ENCODE data around the gene GPR68.

The GPR68 gene

DNA sequence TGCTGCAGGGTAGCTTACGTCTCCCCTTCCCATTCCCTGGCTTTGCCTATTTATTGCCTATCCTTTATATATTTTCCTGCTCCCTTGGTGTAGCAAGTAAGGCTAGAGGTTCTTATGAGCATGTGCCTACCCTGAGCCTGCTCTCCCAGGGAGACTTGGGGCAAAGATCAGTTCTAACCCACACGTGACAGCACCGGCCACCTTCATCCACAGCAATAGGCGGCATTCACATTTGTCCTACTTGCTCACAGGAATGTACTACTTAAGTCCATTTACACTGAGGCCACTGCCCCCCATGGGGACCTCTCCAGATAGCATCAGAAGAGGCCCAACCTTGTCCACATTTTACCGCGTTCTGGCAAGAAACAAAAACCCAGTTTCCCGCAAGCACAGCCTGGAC is 8.7 kb downstream of the GPR68 start:
- Histone ChIP-seq H3K4me1 (ENCODE audit: control insufficient read depth, insufficient read depth, low read length) (no peaks in the 10 kb centered on the region), H3K27me3 (replicated peaks; ENCODE audit: control insufficient read depth, insufficient read depth, low read length) (no peaks in the 10 kb centered on the region), H3K9me3 (ENCODE audit: control insufficient read depth, low read length) (no peaks in the 10 kb centered on the region), H3K9ac (ENCODE audit: low read length) (no peak overlapping the region), H3K36me3 (ENCODE audit: control insufficient read depth, insufficient read depth, low read length, severe bottlenecking) (peaks cover 4% of the 10 kb centered on the region), H3K4me3 (ENCODE audit: low read length) (no peak overlapping the region)
- DNase-seq (ENCODE audit: low read depth), result no peak

DNA sequence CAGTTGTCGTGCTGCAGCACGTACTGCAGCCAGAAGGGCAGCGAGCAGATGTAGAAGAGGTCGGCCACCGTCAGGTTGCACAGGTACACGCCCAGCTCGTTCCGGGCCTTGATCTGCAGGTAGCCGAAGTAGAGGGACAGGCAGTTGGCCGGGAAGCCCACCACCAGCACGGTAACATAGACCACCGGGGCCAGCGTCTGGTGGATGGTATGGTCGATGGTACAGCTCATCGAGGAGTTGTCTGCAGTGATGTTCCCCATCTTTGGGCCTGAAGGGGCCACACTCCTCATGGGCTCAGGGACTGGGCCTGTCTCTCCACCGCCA is 9.8 kb downstream of the GPR68 start:
- no peak overlapping the region for H3K4me3 ChIP-seq (ENCODE audit: low read length)
- H3K27me3 ChIP-seq (replicated peaks; ENCODE audit: control insufficient read depth, insufficient read depth, low read length), result no peaks in the 10 kb centered on the region
- H3K9me3 ChIP-seq (ENCODE audit: control insufficient read depth, low read length), result no peaks in the 10 kb centered on the region
- H3K36me3 ChIP-seq (ENCODE audit: control insufficient read depth, insufficient read depth, low read length, severe bottlenecking), result peaks cover 4% of the 10 kb centered on the region
- no peak for DNase-seq (ENCODE audit: low read depth)
- H3K4me1 ChIP-seq (ENCODE audit: control insufficient read depth, insufficient read depth, low read length), result no peaks in the 10 kb centered on the region
- no peak overlapping the region for H3K9ac ChIP-seq (ENCODE audit: low read length)

DNA sequence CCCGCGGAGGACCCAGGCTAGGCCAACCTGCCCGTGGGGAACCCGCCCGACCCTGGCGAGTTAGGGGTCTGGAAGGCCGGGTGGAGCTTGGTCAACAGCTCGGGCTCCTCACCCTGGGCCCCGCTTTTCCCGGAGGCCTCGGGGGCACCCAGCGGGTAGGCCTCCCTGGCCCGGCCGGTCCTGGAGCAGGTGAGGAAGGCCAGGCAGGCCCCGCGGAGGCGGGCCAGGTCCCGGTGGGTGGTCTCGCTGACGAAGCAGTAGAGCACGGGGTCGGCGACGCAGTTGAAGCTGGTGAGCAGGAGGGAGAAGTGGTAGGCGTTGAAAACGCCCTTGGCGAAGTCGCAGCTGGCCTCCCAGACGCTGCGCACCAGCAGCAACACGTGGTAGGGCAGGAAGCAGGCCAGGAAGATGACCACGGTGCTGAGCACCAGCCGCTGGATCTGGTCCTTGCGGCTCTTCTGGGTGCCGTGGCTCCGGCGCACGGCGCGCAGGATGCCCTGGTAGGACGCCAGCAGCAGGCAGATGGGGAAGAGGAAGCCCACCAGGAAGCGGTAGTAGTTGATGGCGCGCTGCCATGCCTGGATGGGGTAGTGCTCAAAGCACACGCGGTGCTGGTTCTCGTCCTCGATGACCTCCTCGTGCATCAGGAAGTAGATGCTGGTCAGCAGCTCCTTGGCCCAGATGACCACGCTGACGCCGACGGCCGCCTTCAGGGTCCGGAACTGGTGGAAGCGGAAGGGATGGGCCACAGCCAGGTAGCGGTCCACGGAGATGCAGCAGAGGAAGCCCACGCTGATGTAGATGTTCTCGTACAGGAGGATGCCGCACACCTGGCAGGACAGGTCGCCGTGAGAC is 10.3 kb downstream of the GPR68 start:
- H3K27me3 ChIP-seq (replicated peaks; ENCODE audit: control insufficient read depth, insufficient read depth, low read length), result no peaks in the 10 kb centered on the region
- DNase-seq (ENCODE audit: low read depth), result no peak
- no peaks in the 10 kb centered on the region for H3K9me3 ChIP-seq (ENCODE audit: control insufficient read depth, low read length)
- H3K4me1 ChIP-seq (ENCODE audit: control insufficient read depth, insufficient read depth, low read length), result no peaks in the 10 kb centered on the region
- no peak overlapping the region for H3K4me3 ChIP-seq (ENCODE audit: low read length)
- peaks cover 4% of the 10 kb centered on the region for H3K36me3 ChIP-seq (ENCODE audit: control insufficient read depth, insufficient read depth, low read length, severe bottlenecking)
- H3K9ac ChIP-seq (ENCODE audit: low read length), result no peak overlapping the region

DNA sequence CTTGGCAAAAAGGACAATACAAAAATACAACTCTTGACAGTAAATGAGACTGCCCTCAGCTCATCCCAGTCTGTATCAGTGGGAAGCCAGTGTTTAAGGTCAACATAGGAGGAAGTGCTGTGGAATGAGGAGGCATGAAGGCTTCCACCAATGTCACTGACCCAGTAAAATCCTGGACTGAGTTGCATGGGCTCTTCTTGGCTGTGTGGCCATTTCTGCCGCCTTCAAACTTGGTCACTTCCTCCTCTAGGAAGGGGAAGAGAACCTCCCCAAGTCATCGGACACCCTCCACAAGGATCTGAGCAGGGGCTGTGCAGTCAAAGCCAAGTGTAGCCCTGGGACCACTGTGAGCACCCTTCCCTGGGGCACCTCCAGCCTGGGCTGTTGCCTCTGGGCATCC is 11.9 kb downstream of the GPR68 start:
- H3K4me1 ChIP-seq (ENCODE audit: control insufficient read depth, insufficient read depth, low read length), result peaks cover 5% of the 10 kb centered on the region
- H3K27me3 ChIP-seq (replicated peaks; ENCODE audit: control insufficient read depth, insufficient read depth, low read length), result no peaks in the 10 kb centered on the region
- peaks cover 4% of the 10 kb centered on the region for H3K36me3 ChIP-seq (ENCODE audit: control insufficient read depth, insufficient read depth, low read length, severe bottlenecking)
- H3K9me3 ChIP-seq (ENCODE audit: control insufficient read depth, low read length), result no peaks in the 10 kb centered on the region
- H3K4me3 ChIP-seq (ENCODE audit: low read length), result no peak overlapping the region
- H3K9ac ChIP-seq (ENCODE audit: low read length), result no peak overlapping the region
- no peak for DNase-seq (ENCODE audit: low read depth)

DNA sequence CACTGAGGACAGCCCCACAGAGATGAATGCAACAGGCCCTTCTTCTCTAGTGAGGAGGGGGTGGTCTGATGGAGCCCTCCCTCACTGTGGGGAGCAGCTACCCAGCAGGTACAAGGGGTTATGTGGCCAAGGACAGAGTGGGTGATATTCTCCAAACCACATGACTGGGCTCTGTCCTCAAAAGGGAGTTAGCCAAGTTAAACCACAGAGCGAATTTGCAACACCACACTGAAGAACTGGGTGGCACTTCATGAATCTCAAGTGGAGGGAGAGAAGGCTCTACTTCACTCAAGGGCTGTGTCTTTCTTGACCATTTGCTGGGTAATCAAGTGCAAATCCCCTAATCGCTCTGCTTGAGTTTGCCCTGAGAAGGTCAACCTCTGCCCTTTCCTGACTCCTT is 12.5 kb downstream of the GPR68 start:
- H3K27me3 ChIP-seq (replicated peaks; ENCODE audit: control insufficient read depth, insufficient read depth, low read length), result no peaks in the 10 kb centered on the region
- no peaks in the 10 kb centered on the region for H3K9me3 ChIP-seq (ENCODE audit: control insufficient read depth, low read length)
- DNase-seq (ENCODE audit: low read depth), result no peak
- H3K4me3 ChIP-seq (ENCODE audit: low read length), result no peak overlapping the region
- H3K4me1 ChIP-seq (ENCODE audit: control insufficient read depth, insufficient read depth, low read length), result peaks cover 5% of the 10 kb centered on the region
- no peak overlapping the region for H3K9ac ChIP-seq (ENCODE audit: low read length)
- H3K36me3 ChIP-seq (ENCODE audit: control insufficient read depth, insufficient read depth, low read length, severe bottlenecking), result peaks cover 4% of the 10 kb centered on the region

DNA sequence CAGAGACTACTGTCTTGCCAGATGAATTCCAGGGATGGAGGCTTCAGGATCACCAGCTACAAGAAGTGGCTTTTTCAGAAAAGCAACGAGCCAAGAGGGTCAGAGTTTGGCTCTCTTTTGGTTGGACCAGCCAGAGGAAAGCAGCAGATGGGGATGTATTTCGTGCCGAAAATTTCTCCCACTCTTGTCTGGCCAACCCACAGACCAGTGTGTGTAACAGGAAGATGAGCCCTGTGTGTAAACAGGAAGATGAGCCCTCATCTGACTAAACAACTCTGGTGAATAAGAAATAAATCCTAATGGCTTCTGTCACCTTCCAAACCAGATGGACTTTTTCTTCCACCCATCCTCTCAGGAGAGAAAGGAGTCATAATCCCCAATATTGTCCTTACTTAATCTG is 13.1 kb downstream of the GPR68 start:
- Histone ChIP-seq H3K36me3 (ENCODE audit: control insufficient read depth, insufficient read depth, low read length, severe bottlenecking) (peaks cover 4% of the 10 kb centered on the region), H3K4me3 (ENCODE audit: low read length) (no peak overlapping the region), H3K9ac (ENCODE audit: low read length) (no peak overlapping the region), H3K27me3 (replicated peaks; ENCODE audit: control insufficient read depth, insufficient read depth, low read length) (no peaks in the 10 kb centered on the region), H3K9me3 (ENCODE audit: control insufficient read depth, low read length) (no peaks in the 10 kb centered on the region), H3K4me1 (ENCODE audit: control insufficient read depth, insufficient read depth, low read length) (peaks cover 5% of the 10 kb centered on the region)
- DNase-seq (ENCODE audit: low read depth), result no peak

DNA sequence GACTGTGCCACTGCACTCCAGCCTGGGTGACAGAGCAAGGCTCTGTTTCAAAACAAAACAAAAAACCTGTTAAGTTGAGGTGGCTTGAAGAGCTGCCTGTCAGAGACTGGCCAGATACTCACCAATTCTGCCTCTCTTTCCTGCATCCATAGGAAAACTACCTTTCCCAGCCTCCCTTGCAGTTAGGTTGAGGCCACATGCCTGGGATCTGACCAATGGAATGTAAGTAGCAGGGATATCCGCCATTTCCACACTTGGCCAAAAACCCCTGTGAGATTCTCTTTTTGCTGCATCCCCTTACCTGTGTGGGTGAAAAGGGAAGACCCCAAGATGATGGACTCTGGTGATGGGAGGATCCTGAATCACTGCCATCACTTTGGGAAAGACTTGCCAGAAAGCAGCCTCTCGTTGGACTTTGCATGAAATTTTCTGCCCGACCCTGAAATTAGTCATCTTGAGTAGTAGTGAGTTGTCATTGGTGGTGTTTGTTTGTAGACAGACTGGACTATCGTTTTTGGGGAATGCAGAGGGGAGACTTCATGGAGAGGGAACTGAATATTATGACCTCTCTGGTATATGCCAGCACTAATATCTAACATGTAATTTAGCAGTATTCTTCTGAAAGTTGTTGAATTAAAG is 14.0 kb downstream of the GPR68 start:
- Histone ChIP-seq H3K9ac (ENCODE audit: low read length) (no peak overlapping the region), H3K4me1 (ENCODE audit: control insufficient read depth, insufficient read depth, low read length) (peaks cover 5% of the 10 kb centered on the region), H3K27me3 (replicated peaks; ENCODE audit: control insufficient read depth, insufficient read depth, low read length) (no peaks in the 10 kb centered on the region), H3K36me3 (ENCODE audit: control insufficient read depth, insufficient read depth, low read length, severe bottlenecking) (peaks cover 4% of the 10 kb centered on the region), H3K9me3 (ENCODE audit: control insufficient read depth, low read length) (no peaks in the 10 kb centered on the region), H3K4me3 (ENCODE audit: low read length) (peak overlapping the region; percentile 57)
- DNase-seq (ENCODE audit: low read depth), result no peak

DNA sequence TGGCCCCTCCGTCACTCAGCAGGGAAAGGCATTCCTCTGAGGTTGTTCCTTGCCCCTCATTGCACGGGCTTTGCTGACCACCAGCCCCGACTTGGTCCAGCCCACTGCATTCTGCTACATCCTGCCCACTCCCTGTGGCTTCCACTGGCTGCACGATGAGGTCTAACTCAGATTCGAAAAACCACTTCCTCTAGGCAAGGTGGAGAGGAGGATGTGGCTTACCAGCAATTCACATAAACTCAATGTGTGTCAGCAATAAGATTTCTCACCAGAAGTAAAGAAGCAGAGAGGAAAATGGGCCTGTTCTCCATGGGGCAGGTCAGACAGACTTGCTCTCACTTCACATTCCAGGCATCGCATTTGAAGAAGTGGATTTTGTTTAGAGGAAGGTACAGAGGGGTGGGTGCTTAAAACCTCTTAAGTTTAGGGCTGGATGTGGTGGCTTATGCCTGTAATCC is 14.7 kb downstream of the GPR68 start:
- Histone ChIP-seq H3K4me3 (ENCODE audit: low read length) (no peak overlapping the region), H3K9ac (ENCODE audit: low read length) (no peak overlapping the region), H3K27me3 (replicated peaks; ENCODE audit: control insufficient read depth, insufficient read depth, low read length) (no peaks in the 10 kb centered on the region), H3K4me1 (ENCODE audit: control insufficient read depth, insufficient read depth, low read length) (peaks cover 5% of the 10 kb centered on the region), H3K36me3 (ENCODE audit: control insufficient read depth, insufficient read depth, low read length, severe bottlenecking) (peaks cover 4% of the 10 kb centered on the region), H3K9me3 (ENCODE audit: control insufficient read depth, low read length) (no peaks in the 10 kb centered on the region)
- DNase-seq (ENCODE audit: low read depth), result no peak

DNA sequence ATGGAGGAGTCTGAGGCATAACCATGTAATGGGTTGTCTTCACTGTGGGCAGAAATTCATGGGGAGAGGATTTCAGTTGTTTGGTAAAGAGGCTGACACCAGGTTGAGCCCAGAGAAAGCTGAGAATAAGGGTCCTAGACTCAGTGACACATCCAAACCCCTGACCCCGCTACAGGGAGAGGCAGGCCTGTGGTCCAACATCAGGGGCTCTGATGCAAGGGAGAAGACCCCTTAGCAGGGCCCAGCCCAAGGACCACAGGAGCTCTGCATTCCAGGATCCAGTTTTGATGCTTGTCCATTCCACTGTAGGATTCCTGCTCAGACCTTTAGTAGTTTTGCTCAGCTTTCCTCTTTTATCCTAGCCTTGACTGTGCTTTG is 15.5 kb downstream of the GPR68 start:
- no peaks in the 10 kb centered on the region for H3K27me3 ChIP-seq (replicated peaks; ENCODE audit: control insufficient read depth, insufficient read depth, low read length)
- no peak for DNase-seq (ENCODE audit: low read depth)
- peaks cover 4% of the 10 kb centered on the region for H3K36me3 ChIP-seq (ENCODE audit: control insufficient read depth, insufficient read depth, low read length, severe bottlenecking)
- no peak overlapping the region for H3K4me3 ChIP-seq (ENCODE audit: low read length)
- no peak overlapping the region for H3K9ac ChIP-seq (ENCODE audit: low read length)
- no peaks in the 10 kb centered on the region for H3K9me3 ChIP-seq (ENCODE audit: control insufficient read depth, low read length)
- H3K4me1 ChIP-seq (ENCODE audit: control insufficient read depth, insufficient read depth, low read length), result peaks cover 5% of the 10 kb centered on the region

DNA sequence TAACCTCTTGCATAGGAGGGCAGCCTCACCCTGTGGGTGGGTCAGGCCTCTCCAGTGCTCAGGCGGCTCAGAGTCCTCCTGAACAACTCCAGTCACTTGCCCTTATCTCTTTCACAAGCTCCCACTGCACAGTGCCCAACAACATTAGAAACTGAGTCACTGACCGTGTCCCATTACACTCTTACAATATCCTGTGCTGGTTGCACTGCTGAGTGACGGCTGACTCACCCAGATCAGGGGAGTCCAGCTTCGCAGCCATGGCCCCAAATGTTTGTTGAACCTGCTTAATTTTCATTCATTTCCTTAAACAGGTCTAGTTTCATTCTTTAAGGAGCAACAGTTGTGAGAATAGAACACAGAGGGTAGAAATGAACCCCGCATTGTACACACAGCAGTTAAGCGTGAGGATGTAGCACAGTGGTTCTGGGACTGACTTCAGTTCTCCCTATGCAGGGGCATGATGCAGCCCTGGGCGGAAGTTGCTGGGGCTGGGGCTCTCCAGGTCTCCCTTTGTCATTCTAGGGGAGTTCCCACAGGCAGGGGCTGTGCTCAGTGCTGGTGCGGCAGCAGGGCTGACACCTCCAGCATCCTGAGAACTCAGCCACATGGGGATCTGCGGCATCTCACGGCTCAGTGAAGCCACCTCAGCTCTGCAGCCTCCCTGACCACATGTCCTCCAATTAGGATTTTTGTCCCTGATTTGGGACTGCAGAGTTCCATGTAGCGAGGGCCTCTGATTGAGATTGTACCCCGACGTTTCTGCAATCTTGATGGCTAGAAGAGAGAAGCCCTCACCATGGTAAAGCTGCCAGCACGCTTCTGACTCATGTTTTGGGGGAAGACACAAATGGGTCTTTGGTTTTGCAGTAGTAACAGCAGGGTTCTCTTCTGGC is 16.1 kb downstream of the GPR68 start:
- Histone ChIP-seq H3K4me3 (ENCODE audit: low read length) (no peak overlapping the region), H3K9me3 (ENCODE audit: control insufficient read depth, low read length) (no peaks in the 10 kb centered on the region), H3K27me3 (replicated peaks; ENCODE audit: control insufficient read depth, insufficient read depth, low read length) (no peaks in the 10 kb centered on the region), H3K36me3 (ENCODE audit: control insufficient read depth, insufficient read depth, low read length, severe bottlenecking) (peaks cover 4% of the 10 kb centered on the region), H3K4me1 (ENCODE audit: control insufficient read depth, insufficient read depth, low read length) (peaks cover 6% of the 10 kb centered on the region), H3K9ac (ENCODE audit: low read length) (no peak overlapping the region)
- peak; percentile 24 for DNase-seq (ENCODE audit: low read depth)

DNA sequence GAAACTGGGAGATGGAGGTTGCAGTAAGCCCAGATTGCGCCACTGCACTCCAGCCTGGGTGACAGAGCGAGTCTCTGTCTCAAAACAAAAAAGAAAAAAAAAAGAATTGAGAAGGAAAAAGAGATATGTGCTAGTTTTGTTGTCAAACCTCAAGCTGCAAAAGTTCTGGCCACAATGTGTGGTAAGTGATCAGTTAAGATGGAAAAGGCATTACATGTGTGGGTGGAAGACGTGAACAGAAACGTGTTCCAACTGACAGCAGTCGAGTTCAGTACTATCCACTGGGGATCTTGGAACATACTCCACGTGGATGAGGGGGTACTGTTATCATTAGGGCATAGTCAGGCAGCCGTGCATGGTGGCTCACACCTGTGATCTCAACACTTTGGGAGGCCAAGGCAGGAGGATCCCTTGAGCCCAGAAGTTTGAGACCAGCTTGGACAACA is 17.3 kb downstream of the GPR68 start:
- no peak for DNase-seq (ENCODE audit: low read depth)

More for the DNA sequence above, 17.3 kb downstream of the GPR68 start:
- Histone ChIP-seq H3K9ac (ENCODE audit: low read length) (no peak overlapping the region), H3K27me3 (replicated peaks; ENCODE audit: control insufficient read depth, insufficient read depth, low read length) (no peaks in the 10 kb centered on the region), H3K36me3 (ENCODE audit: control insufficient read depth, insufficient read depth, low read length, severe bottlenecking) (peaks cover 4% of the 10 kb centered on the region), H3K4me3 (ENCODE audit: low read length) (no peak overlapping the region), H3K4me1 (ENCODE audit: control insufficient read depth, insufficient read depth, low read length) (peaks cover 14% of the 10 kb centered on the region), H3K9me3 (ENCODE audit: control insufficient read depth, low read length) (no peaks in the 10 kb centered on the region)

All from adipocyte (in vitro differentiated cells).